ENCODE results near the gene NUDT8. TPM values are rescaled to one million over a fixed set of nuclear protein-coding genes. Genes with fewer than 3 reads are reported as not detected.

NUDT8 gene
- total RNA-seq, 4 donors from 2014 or later: 6.2 to 23.7 (median 9.6) TPM

DNA sequence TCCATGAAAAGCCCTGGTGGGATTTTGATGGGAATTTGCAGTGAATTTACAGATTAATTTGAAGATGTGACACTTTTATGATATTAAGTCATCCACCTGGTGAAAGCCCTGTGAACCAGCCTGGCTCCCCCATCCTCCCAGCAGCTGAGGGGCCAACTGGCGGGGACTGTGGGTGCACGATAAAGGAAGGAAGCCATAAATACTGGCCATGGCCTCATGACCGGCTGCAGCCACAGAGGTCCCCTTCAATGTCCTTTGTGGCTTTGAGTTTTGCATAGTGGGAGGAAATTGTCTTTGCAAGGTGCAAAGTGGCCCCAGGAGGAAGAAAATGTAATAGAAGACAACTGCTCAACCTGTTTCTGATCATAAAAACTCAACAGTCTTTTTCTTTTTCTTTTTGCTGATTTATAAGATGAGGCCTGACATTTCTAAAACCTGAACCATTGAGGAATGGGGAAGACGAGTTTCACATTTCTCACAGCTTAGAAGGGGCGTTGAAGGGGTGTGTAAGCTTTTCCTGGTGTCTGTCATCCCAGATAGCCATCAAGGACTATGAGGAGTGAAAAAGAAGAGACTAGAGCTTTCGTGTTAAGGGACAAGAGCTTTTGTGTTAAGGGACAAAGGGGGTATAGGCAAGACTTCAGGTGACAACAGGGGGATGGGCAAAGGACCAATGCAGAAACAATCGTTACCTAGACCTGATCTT lies 29.3 kb downstream of the NUDT8 start:
- TF ChIP-seq, protein P1, sequence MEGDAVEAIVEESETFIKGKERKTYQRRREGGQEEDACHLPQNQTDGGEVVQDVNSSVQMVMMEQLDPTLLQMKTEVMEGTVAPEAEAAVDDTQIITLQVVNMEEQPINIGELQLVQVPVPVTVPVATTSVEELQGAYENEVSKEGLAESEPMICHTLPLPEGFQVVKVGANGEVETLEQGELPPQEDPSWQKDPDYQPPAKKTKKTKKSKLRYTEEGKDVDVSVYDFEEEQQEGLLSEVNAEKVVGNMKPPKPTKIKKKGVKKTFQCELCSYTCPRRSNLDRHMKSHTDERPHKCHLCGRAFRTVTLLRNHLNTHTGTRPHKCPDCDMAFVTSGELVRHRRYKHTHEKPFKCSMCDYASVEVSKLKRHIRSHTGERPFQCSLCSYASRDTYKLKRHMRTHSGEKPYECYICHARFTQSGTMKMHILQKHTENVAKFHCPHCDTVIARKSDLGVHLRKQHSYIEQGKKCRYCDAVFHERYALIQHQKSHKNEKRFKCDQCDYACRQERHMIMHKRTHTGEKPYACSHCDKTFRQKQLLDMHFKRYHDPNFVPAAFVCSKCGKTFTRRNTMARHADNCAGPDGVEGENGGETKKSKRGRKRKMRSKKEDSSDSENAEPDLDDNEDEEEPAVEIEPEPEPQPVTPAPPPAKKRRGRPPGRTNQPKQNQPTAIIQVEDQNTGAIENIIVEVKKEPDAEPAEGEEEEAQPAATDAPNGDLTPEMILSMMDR (IDR thresholded peaks at IDR 0.05; ENCODE audit: low read depth): no peak

DNA sequence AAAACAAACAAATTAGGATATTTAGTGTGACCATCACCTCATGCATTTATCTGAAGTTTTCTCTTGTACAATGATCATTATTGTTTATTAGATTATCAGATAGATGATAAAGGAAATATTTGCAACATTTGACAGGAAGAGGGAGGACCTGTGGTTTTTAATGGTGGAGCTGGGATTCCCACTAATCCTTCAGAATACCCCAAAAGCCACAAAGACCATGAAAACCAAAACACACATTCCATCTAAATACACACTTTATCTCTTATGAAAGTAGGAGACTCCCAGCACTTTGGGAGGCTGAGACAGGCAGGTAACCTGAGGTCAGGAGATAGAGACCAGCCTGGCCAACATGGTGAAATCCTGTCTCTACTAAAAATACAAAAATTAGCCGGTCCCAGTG lies 30.6 kb downstream of the NUDT8 start:
- TF ChIP-seq, protein P1 (IDR thresholded peaks at IDR 0.05; ENCODE audit: low read depth): no peak

DNA sequence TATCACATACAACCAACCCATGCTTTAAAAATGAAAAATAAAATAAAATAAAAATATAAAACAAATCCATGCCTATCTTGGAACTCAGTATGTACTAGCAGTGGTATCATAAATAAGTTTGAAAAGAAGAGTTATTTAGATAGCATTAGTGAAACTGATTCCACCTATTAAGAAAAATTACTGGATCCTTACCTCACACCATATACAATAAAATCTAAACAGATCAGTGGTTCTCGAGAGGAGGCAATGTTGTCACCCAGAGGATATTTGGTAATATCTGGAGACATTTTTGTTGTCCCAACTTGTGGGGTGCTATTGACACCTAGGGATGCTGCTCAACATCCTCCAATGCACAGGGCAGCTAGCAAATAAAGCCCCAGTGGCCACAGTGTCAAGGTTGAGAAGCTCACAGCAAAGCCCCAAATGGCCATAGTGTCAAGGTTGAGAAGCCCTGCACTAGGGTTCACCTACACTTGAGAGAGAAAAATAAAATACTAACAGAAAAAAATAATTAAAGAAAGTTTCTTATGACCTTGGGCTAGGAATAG lies 32.9 kb downstream of the NUDT8 start:
- TF ChIP-seq, protein P1 (IDR thresholded peaks at IDR 0.05; ENCODE audit: low read depth): no peak

DNA sequence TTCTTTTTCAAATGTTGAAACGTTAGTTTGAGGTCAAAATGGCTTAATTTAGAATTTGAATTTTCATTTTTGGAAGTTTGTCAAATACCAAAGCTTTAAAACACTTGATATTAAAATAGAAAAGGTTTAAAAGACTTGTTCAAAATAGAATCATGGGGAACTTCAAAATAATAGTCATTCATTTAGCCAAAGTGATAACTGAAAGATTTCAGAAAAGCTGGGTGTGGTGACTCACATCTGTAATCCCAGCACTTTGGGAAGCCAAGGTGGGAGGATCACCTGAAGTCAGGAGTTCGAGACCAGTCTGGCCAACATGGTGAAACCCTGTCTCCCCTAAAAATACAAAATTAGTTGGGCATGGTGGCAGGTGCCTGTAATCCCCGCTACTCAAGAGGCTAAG lies 35.3 kb downstream of the NUDT8 start:
- TF ChIP-seq, protein P1 (IDR thresholded peaks at IDR 0.05; ENCODE audit: low read depth): no peak

DNA sequence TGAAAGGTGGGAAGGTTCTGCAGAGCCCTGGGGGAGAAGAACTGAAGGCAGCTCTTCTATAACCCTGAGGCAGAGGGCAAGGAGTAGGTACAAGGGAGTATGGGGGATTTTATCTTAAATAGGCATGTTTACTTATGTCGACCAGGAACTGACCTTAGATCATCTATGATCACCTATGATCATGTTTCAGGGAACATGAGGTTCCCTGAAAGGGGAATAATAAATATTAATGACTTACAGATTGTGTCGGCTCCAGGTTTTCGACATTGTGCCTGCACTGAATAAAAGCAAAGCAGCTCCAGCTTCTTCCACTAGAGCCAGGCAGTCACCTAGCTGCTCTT lies 36.2 kb downstream of the NUDT8 start:
- TF ChIP-seq, protein P1 (IDR thresholded peaks at IDR 0.05; ENCODE audit: low read depth): no peak

DNA sequence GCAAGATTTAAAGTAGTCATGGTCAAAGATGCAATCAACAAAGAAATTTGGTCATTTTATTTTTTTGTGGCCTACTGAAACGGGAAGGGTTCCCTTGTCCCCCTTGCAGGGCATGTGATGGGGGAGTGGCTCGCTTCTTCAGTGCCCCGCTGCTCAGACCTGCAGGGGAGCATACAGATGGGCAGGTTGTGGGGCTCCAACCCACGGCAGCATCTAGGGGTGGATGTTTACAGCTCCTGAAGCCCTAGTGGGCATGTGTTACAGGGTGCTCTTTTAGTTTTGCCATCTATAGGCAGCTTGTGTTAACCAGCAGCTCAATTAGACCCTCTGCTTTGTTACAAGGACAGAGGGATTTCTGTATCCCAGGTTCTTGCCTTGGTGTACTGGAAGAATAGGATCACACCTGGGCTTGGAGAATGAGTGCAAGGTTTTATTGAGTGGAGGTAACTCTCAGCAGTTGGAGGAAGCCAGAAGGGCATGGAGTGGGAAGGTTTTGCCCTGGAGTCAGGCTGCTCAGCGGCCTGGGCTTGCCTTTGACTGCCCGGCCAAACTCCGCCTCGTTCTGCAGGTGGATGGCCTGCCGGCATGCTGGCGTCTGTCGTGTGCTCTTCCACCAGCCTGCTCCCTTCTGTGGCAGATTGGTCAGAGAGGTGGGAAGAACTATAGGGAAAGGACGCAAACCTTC lies 36.7 kb downstream of the NUDT8 start:
- TF ChIP-seq, protein P1 (IDR thresholded peaks at IDR 0.05; ENCODE audit: low read depth): no peak

DNA sequence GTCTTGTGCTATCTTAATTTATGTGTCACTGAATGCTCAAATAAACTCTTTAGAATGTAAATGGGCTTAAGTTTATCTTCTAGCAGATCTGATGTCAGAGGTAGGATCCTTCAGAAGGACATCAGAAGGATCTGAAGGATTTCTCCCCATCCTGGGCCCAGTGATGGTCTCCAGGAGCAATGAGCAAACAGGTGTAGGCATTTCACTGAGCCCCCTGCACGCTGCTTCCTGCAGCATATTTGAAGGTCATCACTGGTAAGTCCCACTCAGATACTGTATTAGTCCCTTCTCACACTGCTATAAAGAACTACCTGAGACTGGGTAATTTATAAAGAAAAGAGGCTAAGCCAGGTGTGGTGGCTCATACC lies 41.6 kb downstream of the NUDT8 start:
- TF ChIP-seq, protein P1 (IDR thresholded peaks at IDR 0.05; ENCODE audit: low read depth): no peak
